Stimulated activated CD4-positive, alpha-beta T cell treated with anti-CD3 and anti-CD28 coated beads, Interleukin-4, amount 100 ng/mL, for 48 hours (primary cell): ENCODE measurements around the gene MMP24.
"Not testable (repeated sequence)": the region's sequence is repeated elsewhere in the genome, so short reads cannot be mapped to it uniquely, and the experiment has no call there.

Experiments used
- DNase-seq, 2 donors: peaks; one replicate each; pipeline ENCODE4 v3.0.0-alpha.2; 2020; ENCODE audit warnings: low read depth in 2 of 2

The MMP24 gene

DNA sequence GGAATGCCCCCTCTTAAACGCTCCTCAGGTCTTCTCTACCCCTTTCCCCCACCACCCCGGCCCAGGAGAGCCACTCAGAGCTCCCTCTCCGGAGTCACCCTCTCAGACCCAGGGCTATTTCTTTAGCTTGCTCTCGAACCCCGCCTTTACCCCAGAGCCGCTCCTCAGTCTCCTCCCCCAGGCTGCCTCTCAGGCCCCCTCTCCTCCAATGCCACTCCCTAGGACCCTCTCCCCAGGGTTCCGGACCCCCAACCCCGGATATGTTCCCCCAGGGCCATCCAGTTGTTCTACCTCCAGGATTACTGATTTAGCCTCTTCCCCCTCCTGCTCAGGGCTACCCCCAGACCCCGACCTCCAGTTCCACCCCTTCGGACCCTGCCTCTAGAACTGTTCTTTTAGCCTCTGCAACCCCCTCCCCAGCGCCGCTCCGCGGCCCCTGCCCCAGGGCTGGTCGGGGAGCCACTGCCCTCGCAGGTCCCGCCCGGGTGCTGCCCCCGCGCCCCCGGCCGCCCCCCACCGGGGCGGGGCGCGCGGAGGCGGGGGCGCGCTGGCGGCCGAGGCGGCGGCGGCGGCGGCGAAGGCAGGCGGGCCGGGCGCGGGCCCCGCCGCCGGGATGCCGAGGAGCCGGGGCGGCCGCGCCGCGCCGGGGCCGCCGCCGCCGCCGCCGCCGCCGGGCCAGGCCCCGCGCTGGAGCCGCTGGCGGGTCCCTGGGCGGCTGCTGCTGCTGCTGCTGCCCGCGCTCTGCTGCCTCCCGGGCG lies at the start of gene MMP24:
TSS of gene MMP24 (plus strand) at position 565 of the 758 bp plus-strand sequence. CDS start at position 614, 49 bp downstream.
- no peak for DNase-seq

DNA sequence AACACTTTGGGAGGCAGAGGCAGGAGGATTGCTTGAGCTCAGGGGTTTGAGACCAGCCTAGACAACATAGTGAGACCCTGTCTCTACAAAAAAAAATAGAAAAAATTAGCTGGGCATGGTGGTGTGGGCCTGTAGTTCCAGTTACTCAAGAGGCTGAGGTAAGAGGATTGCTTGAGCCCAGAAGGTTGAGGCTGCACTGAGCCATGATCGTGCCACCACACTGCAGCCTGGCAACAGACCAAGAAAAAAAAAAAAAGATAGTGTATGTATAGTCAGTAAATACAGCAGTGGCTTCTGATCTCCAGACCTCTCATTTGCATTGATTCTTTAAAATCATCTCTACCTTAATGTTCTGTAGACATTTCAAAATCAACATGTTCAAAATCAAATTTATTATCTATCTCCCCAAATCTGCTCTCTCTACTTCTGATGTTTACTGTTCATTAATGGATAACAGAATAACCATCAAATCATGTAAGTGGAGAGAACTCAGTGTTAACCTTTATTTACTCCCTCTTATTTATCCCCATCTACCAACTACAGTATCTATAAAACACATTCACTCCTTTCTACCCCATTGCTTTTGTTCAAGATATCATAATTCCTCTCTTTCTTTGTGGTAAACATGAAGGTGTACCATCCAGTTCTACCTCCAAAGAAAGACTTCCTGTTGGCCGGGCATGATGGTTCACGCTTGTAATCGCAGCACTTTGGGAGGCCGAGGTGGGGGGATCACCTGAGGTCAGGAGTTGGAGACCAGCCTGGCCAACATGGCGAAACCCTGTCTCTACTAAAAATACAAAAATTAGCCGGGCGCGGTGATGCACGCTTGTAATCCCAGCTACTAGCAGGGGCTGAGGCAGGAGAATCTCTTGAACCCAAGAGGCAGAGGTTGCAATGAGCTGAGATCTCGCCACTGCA lies 46.9 kb upstream of the MMP24 start:
- no peak for DNase-seq

DNA sequence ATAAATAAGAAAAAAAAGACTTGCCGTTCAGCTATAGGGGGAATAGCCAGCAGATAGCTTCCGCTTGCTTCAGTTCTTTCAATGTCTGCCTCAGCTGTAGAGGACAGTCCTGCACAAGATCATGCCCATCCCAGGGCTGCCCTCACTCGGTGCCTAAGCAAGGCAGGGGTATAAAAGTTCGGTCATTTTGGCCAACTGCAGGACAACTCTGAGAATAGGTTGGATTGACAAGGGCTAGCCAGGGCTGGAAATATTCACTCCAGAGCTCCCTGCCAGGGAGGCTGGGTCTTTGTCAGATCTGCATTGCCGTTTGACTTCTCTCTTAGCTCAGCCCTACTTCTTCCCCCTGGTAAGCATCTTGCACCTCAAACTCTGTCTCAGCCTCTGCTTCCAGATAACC lies 46.2 kb upstream of the MMP24 start:
- no peak for DNase-seq

DNA sequence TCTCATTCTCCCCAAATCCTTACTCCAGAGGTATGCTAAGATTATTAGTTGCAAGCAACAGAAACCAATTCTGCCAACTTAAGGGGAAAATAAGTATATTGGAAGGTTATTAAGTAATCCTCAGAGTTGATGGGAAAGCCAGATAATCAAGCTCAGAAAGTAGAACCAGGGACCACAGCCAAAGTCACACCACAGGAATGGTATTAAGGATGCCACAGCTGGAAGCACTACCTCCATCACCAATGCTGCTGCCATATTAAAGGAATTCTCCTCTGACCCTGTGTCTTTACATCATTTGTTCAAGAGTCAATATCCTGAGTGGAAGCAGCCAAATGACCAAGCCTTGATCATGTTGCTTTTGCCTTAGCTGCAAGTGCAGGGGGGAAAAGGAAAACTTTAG lies 44.8 kb upstream of the MMP24 start:
- no peak for DNase-seq

DNA sequence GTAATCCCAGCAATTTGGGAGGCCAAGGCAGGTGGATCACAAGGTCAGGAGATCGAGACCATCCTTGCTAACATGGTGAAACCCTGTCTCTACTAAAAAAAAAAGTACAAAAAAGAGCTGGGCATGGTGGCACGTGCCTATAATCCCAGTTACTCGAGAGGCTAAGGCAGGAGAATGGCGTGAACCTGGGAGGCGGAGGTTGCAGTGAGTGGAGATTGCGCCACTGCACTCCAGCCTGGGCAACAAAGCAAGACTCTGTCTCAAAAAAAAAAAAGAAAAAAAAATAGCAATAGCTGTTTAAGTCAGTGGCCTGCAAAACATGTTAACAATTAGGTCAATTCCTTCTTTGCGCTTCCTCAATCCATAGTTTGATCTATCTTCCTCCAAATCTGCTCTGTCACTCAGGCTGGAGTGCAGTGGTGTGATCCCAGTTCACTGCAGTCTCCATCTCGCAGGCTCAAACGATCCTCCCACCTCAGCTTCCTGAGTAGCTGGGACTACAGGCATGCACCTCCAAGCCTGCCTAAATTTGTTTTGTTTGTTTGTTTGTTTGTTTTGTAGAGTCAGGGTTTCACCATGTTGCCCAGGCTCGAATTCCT lies 39.7 kb upstream of the MMP24 start:
- DNase-seq, result not testable (repeated sequence)

DNA sequence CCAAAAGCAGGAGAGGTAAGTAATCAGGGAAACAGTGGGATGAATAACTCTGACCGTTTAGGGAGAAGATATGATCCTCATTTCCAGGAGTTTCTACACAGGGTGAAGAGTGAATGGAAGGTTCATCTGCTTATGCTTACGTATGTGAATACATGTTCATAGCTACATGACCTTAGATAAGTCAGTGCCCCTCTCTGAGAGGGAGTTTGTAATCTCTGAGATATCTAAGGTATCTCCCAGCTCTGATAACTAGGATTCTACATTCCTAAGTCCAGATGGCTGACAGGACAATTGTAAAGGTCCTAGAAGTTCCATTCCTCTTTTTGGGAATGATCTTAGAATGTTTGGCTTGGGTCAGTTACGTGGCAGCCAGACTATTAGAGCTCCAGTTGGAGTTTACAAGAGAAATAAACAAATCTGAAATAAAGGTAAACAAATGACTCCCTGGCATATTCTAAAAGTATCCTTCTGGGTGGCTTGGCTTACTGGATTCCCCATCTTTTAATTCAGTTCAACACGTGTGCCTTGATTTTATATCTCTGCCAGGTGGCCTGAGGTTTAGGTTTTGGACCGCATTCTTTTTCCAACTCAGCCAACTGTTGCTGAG lies 38.8 kb upstream of the MMP24 start:
- no peak for DNase-seq

DNA sequence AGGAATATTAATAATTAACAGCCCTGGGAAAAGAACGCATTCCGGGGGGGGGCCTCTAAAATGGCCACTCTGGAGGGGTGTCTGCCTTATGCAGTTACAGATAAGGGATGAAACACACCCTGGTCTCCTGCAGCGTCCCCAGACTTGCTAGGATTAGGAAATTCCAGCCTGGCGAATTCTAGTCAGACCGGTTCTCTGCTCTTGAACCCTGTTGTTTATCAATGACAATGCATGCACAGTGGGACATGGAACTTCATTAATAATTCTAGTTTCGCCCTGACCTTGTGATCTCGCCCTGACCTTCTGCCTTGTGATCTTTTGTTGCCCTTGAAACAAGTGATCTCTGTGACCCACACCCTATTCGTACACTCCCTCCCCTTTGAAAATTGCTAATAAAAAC lies 37.3 kb upstream of the MMP24 start:
- DNase-seq, result not testable (repeated sequence)

DNA sequence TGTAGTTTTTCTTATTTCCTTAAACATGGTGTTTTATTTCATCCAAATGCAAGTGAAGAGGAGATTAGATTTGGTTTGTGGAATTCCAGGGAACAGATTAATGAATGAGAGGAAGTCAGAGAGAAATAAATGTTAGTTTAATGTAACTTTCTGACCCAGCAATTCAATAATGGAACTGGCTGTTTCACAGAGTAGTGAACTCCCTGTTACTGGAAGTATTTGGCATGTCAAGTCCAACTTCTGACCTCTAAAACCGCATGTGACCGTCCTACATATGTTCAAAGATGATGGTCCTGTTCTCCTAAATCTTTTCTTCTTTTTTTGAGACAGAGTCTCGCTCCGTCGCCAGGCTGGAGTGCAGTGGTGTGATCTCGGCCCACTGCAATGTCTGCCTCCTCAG lies 35.9 kb upstream of the MMP24 start:
- DNase-seq, result no peak

DNA sequence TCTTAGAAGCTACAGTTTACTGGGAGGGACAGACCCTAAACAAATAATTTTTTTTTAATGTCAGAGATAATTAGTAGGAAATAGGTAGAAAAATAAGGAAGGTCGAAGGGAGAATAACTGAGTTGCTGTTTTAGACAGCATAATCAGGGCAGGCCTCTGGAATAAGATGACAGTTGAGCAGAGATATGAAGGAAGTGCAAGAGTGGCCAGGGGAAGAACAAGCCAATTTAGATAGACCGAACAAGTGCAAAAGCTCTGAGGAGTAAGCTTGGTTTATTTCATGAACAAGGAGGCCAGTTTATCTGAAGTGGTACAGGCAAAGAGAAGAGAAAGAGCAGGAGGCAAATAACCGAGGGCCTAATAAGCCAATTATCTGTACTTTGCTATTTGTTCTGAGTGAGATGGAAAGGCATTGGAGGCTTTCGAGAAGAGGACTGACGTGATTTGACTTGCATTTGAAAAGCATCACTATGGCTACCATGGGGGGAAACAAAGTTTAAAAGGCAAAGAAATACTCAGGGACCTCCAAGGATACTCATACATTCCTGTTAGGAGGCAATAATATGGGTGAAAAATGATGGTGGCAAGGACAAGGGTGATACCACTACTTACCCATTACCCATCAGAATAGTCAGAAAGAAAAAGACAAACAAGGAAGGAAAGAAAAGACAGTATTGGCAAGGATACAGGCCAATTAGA lies 34.9 kb upstream of the MMP24 start:
- DNase-seq, result no peak

DNA sequence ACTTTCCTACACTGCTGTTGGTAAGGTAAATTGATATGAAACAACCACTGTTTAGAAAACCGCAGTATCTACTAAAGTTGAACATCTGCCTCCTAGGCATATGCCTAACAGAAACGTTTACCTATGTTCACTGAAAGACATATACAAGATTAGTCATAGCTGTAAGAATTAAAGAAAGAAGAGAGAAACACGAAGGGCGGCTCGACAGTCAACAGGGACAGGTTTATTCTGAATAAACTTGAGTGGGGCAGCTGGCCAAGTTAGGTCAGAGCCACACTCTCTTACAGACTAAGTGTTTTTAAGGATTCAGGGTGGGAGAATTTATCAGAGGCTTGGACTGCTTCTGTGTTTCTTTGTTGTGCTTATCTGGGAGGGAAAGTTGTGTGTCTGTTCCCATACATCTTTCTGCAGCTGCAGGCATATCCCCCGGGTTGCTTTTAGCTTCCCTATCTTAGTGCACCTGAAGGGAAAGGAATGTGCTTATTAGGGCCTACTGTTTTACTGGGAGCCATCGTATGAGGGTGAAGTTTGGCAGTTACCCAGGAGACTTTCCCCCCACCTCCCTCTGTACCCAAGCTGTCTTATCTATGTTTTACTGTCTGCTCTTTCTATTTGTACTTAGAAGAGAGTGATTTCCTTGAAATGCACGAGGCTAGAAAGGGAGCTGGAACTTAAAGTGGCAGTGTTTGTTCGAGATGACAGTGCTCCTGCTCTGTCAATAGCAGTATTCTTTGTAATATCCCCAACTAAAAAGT lies 34.2 kb upstream of the MMP24 start:
- no peak for DNase-seq

DNA sequence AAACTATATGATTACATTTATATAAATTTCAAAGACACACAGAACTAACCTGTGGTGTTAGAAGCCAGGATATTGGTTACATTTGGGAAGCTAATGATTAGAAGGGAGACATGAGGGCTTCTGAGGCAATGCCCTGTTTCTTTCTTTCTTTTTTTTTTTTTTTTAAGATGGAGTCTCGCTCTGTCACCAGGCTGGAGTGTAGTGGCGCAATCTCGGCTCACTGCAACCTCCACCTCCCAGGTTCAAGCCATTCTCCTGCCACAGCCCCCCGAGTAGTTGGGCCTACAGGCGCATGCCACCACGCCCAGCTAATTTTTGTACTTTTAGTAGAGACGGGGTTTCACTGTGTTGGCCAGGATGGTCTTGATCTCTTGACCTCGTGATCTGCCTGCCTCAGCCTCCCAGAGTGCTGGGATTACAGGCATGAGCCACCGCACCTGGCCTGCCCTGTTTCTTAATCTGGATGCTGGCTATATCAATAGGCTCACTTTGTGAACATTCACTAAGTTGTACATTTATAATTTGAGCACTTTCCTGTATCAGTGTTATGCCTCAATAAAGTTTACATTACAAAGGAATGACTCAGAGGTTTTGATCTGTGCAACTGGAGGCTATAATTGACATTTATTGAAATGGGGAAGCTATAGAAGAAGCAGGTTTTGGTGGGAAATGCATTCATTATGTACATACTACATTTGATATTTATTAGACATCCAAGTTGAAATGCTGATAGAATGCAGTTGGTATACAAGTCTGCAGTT lies 33.3 kb upstream of the MMP24 start:
- not testable (repeated sequence) for DNase-seq

DNA sequence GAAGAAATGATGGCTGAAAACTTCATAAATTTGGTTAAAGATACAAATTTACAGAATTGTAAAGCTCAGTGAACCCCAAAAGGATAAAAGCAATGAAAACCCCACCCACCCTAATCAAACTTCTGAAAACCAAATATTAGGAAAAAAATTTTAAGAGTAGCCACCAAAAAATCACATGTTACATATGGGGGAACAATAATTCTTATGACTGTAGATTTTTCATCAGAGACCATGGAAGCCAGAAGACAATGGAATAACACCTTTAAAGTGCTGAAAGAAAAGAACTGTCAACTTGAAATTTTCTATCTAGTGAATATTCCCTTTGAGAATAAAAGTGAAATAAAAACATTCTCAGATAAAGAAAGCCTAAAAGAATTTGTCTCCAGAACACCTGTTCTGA lies 30.2 kb upstream of the MMP24 start:
- DNase-seq, result no peak

DNA sequence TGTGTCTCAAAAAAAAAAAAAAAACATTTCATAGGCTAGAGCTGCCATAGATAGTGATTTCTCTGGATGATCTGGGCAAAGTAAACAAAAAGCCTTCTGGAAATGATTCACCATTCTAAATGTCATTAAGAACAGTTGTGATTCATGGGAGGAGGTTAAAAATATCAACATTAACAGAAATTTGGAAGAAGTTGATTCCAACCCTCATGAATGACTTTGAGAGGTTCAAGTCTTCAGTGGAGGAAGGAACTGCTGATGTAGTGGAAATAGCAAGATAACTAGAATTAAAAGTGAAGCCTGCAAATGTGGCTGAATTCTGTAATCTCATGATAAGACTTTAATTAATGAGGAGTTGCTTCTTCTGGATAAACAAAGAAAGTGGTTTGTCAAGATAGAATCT lies 26.8 kb upstream of the MMP24 start:
- DNase-seq, result no peak

DNA sequence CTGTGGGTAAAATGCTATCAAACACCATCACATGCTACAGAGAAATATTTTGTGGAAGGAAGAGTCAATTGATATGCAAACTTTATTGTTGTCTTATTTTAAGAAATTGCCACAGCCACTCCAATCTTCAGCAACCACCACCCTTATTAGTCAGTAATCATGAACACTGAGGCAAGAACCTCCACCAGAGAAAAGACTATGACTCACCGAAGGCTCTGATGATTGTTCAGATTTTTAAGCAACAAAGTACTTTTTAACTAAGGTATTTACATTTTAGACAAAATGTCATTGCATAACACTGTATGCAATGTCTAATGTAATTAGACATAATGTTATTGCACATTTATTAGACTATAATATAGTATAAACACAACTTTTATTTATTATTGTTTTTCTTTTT lies 26.2 kb upstream of the MMP24 start:
- no peak for DNase-seq

DNA sequence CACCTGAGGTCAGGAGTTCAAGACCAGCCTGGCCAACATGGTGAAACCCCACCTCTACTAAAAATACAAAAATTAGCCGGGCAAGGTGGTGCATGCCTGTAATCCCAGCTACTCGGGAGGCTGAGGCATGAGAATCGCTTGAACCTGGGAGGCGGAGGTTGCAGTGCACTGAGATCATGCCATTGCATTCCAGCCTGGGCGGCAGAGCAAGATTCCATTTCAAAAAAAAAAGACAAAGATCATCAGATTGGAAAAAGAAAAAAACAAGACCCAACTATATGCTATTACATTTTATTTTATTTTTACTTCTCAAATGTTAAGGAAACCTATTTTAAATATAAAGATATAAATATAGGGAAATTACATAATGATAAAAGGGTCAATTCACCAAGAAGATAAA lies 25.0 kb upstream of the MMP24 start:
- not testable (repeated sequence) for DNase-seq

DNA sequence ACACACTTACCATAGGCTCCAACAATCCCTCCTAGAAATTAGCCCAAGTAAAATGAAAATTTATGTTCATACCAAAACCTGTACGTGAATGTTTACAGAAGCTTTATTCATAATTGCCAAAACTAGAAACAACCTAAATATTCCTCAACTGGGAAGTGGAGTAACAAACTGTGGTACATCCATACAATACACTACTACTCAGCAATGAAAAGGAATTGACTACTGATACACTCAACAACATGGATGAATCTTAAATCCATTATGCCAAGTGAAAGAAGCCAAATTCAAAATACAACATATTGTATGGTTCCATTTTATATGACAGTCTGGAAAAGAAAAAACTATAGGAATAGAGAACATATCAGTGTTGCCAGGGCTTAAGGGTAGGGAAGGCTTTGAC lies 19.7 kb upstream of the MMP24 start:
- DNase-seq, result no peak

DNA sequence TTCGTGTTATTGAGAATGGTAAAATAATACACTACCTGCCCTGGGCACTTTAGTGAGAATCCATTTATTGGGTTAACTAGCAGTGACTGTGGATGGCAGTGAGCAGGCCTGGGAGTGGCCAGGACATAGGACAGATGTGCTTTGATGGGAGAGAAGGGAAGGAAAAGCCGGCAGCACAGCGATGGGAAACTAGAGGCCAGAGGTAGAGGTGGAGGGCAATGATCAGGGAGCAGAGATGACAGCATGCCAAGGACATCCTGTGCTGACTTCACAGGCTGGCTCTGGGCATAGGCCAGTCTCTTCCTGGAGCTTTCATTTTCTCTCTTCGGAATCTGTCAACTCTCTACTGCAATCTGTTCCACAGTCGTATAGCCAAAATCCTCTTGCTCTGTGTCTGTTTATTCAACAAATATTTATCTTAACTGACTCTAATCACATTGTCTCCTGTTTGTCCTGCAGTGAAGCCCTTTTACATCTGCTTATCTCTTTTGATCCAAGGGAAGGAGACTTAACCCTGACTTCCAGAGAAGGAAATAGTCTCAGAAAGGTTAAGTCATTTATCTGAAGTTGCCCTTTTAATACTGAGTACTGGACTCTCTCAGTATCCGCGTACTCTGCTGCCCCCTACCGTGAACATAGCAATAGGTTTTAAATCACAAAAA lies 18.4 kb upstream of the MMP24 start:
- peak; percentile 69 to 70 for DNase-seq

DNA sequence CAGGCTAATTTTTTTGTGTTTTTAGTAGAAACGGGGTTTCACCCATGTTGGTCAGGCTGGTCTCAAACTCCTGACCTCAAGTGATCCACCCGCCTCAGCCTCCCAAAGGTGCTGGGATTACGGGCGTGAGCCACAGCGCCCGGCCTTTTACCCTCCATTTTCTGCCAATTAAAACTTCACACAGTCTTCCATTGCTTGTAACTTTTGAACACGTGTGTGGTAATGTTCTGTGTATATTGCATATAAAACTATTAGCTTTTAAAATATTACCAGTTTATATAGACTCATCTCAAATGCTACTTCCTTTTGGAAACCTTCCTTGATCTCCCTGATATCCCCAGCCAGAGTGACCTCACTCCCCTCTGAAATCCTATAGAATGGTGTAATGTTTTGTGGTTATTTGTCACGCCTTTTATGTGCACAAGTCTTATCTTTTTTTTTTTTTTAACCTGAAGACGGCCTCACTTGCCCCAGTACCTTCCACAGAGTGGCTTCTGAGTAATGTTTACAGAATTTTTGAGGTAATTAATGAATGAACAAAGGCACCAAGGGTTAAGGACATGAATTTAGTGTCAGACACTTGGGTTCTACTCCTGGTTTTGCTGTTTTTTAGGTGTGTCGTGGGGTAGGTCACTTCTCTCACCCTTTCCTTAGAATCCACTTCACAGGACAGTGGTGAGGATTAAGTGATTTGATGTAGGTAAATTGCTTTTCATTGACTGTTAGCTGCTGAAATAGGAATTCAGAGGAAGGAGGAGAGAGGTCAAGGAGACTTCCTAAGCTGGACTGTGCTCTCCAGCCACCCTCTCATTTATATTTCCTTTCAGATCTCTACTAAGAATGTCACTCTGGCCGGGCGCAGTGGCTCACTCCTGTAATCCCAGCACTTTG lies 11.2 kb upstream of the MMP24 start:
- DNase-seq, result no peak
